Stimulated activated CD8-positive, alpha-beta memory T cell treated with anti-CD3 and anti-CD28 coated beads, Interleukin-4, amount 100 ng/mL, for 24 hours (primary cell): ENCODE results near the gene CHMP2B.

Experiments used
- DNase-seq: peaks from one replicate; pipeline ENCODE4 v3.0.0-alpha.2; 2020; ENCODE audit warnings: low read depth

The CHMP2B gene

GRCh38 chr3:87227104-87227834, at the start of gene CHMP2B:
Gene CHMP2B (plus strand): TSS chr3:87227309. CDS start chr3:87227523, 214 bp downstream.
- DNase-seq, result peak; percentile 87

GRCh38 chr3:87179642-87180041, 47.5 kb upstream of the CHMP2B start:
- no peak for DNase-seq

GRCh38 chr3:87181551-87181950, 45.6 kb upstream of the CHMP2B start:
- no peak for DNase-seq

- no peak for DNase-seq
These were observed 45.1 kb upstream of the CHMP2B start for GRCh38 chr3:87182023-87182422.

- no peak for DNase-seq
These were observed 40.4 kb upstream of the CHMP2B start for GRCh38 chr3:87186608-87187159.

GRCh38 chr3:87191175-87191574, 35.9 kb upstream of the CHMP2B start:
- no peak for DNase-seq

GRCh38 chr3:87191641-87192040, 35.5 kb upstream of the CHMP2B start:
- no peak for DNase-seq

GRCh38 chr3:87196879-87197278, 30.2 kb upstream of the CHMP2B start:
- no peak for DNase-seq

GRCh38 chr3:87197531-87197930, 29.6 kb upstream of the CHMP2B start:
- DNase-seq, result no peak

- no peak for DNase-seq
These were observed 28.3 kb upstream of the CHMP2B start for GRCh38 chr3:87198774-87199173.

GRCh38 chr3:87199628-87200027, 27.5 kb upstream of the CHMP2B start:
- no peak for DNase-seq

GRCh38 chr3:87200060-87200647, 27.0 kb upstream of the CHMP2B start:
- DNase-seq, result no peak

GRCh38 chr3:87201727-87202126, 25.4 kb upstream of the CHMP2B start:
- no peak for DNase-seq

GRCh38 chr3:87203809-87204208, 23.3 kb upstream of the CHMP2B start:
- no peak for DNase-seq

GRCh38 chr3:87206070-87206469, 21.0 kb upstream of the CHMP2B start:
- DNase-seq, result no peak

- DNase-seq, result no peak
These were observed 20.5 kb upstream of the CHMP2B start for GRCh38 chr3:87206635-87207034.

- no peak for DNase-seq
These were observed 19.6 kb upstream of the CHMP2B start for GRCh38 chr3:87207460-87207859.

GRCh38 chr3:87209111-87209510, 18.0 kb upstream of the CHMP2B start:
- no peak for DNase-seq

GRCh38 chr3:87218560-87218959, 8.5 kb upstream of the CHMP2B start:
- DNase-seq, result no peak

- DNase-seq, result no peak
These were observed 7.5 kb upstream of the CHMP2B start for GRCh38 chr3:87219611-87220010.

- no peak for DNase-seq
These were observed 1.4 kb upstream of the CHMP2B start for GRCh38 chr3:87225659-87226058.

GRCh38 chr3:87227835-87228144, 681 bp downstream of the CHMP2B start:
- DNase-seq, result no peak

GRCh38 chr3:87228316-87228715, 1.2 kb downstream of the CHMP2B start:
- no peak for DNase-seq

- no peak for DNase-seq
These were observed 2.0 kb downstream of the CHMP2B start for GRCh38 chr3:87229113-87229512.
